Activated T-cell treated with anti-CD3 and anti-CD28 coated beads for 48 hours (primary cell): Measurements from ENCODE around the gene SLC12A7.
"Not testable (repeated sequence)": the region's sequence is repeated elsewhere in the genome, so short reads cannot be mapped to it uniquely, and the experiment has no call there.

ENCODE experiments used
- DNase-seq: peaks from one replicate; pipeline ENCODE4 v3.0.0-alpha.2; 2020; ENCODE audit warnings: low read depth

Gene SLC12A7

GRCh38 chr5:1034986-1035385, 76.9 kb downstream of the SLC12A7 start:
- no peak for DNase-seq

DNA sequence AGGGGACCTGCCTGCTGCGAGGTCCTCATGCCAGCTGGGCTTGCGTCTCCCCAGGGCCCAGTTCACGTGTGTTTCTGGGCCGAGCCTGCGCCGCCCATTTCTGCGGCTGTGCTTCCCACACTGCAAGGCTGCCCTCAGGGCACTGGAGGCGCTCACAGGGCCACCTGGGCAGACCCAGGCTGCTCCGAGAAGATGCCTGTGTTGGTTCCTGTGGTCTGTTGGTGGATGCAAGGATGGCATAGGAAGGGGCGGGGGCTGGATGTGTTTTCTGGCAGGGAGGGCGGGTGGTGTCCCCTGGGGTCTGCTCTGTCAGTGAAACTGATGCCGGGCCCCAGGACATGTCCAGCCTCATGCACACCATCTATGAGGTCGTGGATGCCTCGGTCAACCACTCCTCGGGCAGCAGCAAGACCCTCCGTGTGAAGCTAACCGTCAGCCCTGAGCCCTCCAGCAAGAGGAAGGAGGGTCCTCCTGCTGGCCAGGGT, 77.4 kb downstream of the SLC12A7 start:
- DNase-seq = no peak

DNA sequence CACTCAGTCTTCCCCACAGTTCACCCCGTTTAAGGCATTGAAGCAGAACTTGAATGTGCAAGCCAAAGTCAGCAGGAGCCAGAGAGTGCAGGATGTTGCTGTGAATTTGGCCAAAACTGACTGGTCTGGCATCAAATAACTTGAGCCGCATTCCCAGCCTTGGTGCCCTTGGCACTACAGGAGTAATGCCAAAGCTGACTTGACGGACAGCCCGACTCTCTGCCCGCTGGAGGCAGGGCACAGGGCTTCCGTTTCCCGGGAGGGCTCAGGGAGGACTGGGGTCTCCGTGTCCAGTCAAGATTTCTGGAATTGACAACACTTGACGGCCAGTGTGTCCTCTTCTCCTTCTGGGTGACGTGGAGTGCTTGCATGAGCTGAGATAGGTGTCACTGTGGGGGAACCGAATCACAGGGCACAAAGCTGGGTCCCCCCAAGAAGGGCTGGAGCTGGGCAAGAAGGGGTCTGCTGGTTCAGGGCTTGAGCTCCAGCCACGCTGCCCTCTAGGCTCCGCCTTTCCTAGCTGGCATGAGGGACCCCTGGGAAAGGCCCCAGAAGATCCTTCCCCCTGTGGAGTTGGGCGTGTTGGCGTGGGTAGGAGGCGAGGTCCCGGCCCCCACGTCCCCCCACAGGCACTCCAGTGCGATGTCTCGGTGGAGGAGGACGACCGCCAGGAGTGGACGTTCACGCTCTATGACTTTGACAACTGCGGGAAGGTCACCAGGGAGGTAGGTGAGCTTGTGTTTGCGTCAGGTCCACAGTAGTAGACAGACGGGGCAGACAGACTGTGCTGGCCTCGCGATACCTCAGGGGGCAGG, 78.0 kb downstream of the SLC12A7 start:
- no peak for DNase-seq

- DNase-seq = no peak
Measured at GRCh38 chr5:1033178-1033577, 78.7 kb downstream of the SLC12A7 start.

- DNase-seq = no peak
Measured at GRCh38 chr5:1032551-1033027, 79.3 kb downstream of the SLC12A7 start.

GRCh38 chr5:1032011-1032410, 79.9 kb downstream of the SLC12A7 start:
- DNase-seq = no peak

DNA sequence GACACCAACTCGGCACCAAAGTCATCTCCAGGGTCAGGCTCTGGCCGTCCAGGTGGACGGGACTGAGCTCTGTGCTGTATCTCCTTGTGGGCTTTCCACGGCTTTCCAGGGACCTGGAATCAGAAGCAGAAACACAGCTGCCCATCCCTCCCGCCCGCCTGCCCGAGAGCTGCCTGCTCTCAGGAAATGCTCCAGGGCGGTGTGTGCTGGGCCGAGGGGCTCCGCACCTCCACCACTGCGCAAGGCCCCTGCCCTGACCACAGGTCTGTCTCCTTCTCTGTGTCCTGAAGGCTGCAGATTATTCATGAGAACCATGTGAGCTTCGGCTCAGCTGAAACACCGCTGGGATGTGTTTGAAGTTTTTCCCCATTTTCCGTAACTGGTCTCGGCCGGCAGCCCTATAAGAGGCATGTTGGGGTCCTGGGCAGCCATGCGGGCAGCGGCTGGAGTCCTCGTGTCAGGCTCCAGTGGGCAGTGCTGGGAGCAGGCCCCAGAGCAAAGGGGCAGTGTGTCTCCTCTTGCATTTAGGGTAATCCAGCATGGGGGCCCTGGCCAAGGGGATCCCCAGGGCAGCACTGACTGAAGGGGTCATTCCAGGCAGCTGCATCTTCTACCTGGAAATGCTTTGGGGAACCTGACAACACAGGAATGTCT, 80.4 kb downstream of the SLC12A7 start:
- DNase-seq = no peak

DNA sequence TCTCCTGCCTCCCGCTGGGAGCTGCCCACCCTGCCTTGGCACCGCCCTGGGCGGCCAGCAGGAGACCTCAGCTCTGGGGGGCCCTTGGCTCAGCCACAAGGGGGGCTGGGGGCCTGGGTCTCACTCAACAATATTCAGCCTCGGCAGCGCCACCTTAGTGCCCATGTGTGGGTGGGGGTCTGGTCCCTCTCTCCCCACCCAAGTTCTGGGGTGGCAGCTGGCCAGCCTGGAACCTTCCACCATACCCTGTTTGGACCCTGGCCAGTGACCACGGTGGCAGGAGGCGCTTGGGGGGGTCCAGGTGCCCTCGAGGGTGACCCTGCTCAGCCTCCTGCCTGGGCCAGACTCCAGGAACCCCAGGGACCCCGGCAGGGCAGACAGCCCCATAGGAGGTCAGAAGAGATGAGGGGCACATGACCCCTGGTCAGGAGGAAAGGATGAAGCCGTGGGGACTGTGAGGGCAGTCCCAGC, 81.0 kb downstream of the SLC12A7 start:
- DNase-seq = no peak

DNA sequence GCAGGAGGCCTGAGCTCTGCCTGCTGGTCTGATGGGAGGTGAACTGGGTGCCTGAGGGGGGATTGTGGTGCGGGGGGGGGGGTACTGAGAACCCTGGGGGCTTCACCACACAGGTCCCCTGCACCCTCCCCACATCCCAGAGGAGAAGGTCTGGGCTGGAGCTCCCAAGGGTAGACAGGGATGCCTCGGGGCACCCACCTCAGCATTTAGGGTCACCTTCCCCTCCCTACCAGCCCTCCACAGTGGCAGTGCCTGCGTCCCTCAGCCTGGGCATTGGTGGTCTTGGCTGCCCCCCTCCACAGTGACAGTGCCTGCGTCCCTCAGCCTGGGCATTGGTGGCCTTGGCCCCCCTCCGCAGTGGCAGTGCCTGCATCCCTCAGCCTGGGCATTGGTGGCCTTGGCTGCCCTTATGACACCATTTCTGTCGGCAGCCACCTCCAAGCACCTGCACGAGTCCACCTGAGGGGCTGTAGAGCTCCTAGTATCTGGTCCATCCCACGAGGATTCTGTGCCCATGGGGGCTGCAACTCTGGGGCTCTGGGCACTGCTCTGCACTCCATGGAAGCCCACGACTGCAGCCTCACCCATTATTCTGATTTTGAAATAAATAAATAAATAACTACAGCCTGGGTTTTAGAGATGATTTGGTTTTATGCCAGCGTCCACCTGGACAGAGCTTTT, 81.8 kb downstream of the SLC12A7 start:
- DNase-seq = no peak

- no peak for DNase-seq
Measured at GRCh38 chr5:1029282-1029944, 82.5 kb downstream of the SLC12A7 start.

DNA sequence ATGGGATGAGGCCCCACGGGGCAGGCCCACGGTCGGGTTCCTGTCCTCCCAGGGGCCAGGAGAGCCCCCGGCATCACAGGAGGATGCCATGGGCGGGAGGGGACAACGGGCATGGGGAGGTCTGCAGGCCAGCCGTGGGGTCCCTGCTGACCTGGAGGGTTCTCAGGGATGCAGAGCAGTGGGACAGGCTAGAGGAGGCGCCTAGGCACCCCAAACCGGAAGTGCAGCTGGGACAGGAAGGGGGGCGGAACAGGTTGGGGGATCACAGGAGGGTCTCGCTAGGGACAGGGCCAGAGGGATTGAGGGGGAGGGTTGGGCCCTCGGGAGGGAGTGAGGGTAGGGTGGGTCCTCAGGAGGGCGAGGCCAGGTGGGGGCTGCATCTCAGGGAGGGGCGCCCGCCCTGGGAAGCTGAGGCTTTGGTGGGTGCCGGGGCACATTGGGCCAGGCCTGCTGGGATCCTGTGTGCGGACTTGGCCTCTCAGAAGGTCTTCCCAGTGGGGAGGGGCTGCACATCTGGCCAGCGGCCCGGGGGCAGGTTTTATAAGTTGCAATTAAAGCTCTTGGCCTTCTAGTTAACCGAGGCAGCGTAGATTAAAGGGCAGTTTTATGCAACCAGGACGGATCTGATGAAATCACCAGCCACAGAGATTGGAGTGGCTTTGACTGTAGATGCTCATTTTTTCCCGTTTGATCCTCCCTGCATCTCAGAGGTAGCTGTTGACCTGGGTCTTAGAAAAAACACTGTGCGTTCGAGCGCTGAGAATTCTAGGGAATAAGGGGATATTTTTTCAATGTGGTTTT, 83.2 kb downstream of the SLC12A7 start:
- no peak for DNase-seq

GRCh38 chr5:1027631-1028441, 84.0 kb downstream of the SLC12A7 start:
- no peak for DNase-seq

DNA sequence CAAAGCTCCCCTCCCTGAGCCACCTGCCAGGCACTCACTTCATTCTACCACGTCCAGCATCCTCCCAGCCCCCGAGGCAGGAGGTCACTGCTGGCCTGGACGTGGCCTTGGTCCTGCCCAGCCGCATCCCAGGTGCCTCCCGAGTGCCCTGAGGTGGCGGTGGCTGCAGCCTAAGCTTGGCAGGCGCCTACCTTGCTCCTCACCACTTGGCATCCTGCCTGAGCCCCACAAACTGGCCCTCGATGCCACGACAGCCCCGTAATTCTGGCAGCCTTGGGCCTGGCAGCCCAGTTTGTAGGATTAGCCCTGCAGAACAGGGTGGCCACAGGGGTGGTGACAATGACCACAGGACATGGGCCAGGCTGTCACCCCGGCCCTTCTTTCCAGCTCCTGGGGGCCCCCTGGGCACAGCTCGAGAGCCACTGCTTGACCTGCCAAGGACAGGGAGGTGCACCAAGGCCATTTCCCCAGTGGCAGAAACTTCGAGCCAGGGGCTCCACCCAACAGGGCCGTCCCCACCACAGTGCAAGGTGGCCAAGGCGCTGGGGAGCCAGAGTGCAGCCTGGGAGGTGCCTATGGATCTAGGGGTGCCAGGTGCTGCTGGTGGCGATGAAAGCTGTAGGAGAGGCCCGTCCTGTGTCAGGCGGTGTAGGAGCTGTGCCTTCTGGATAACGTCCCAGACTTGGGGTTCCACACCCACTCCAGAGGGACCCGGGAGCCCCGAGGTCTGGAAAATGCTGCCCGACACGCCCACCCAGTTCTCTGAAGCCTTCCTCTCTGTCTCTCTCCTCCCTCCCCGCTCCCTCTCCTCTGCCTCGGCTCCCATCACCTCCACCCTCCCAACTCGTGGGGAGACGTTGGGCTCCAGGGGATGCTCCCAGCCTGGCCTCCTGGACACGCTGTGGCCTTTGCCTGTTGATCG, 84.9 kb downstream of the SLC12A7 start:
- DNase-seq = no peak

- DNase-seq = not testable (repeated sequence)
Measured at GRCh38 chr5:1021969-1022336, 89.9 kb downstream of the SLC12A7 start.

DNA sequence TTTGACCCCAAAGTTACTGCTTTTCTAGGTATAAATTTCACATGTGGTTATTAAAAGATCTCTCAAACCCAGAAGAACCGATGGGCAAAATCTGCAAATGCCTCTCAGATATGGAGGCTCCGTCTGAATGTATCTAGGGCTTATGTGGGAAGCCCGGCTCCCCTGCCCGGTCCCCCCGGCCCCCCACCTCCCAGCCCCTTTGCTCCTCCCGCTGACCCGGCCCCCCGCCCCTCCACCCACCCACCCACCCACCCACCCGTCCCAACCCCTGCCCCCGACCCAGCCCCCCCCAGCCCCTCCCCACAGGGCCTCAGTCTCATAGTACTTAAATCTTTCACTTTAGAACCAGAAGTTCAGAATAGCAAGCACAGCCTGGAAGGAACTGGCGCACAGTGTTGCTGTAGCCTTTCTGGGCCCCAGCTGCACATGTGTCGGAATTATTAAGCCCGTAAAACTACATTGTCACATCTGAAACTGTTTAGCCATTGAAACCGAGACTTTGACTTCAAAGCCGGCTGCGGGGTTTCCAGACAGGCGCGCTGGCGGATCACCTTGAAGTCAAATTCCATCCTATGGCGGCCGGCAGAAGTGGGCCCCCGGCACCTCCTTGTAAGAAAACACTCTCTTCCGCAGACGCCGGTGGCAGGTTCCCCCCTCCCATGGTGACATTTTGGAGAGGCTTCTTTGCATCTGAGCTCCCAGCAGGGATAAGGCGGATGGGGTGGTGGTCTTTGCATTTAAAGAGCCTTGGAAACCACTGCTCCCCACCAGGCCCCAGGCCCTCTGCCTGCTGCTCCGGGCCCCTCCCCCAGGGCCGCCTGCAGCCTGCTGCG, 90.5 kb downstream of the SLC12A7 start:
- DNase-seq = no peak

- no peak for DNase-seq
Measured at GRCh38 chr5:1020452-1020961, 91.4 kb downstream of the SLC12A7 start.

- no peak for DNase-seq
Measured at GRCh38 chr5:1019001-1019905, 92.6 kb downstream of the SLC12A7 start.
